Neural crest cell (in vitro differentiated cells): ENCODE results near the gene MAP4K1. TPM values are rescaled to one million over a fixed set of nuclear protein-coding genes. Genes with fewer than 3 reads are reported as not detected.
A peak's percentile ranks its signal among the peaks of the same experiment; 100 is the strongest.
"Not testable (repeated sequence)": the region's sequence is repeated elsewhere in the genome, so short reads cannot be mapped to it uniquely, and the experiment has no call there.

Source experiments
- DNase-seq: peaks from one replicate; pipeline ENCODE4 v3.0.0; 2021; ENCODE audit warnings: low read depth, mixed read lengths, low spot score
- H3K27ac Mint-ChIP-seq: one replicate; pipeline ENCODE4 v1.8.0; 2021; ENCODE audit warnings: mild to moderate bottlenecking, mixed read lengths; ENCODE audit not compliant: unreplicated experiment
- H3K27me3 Mint-ChIP-seq: 2 replicates; pipeline ENCODE4 v1.8.0; 2021; ENCODE audit warnings: low read depth, mild to moderate bottlenecking, mixed read lengths
- H3K36me3 Mint-ChIP-seq: 2 replicates; pipeline ENCODE4 v1.8.0; 2021; ENCODE audit warnings: low read depth, mild to moderate bottlenecking, mixed read lengths
- H3K4me1 Mint-ChIP-seq: 2 replicates; pipeline ENCODE4 v1.8.0; 2021; ENCODE audit warnings: mixed read lengths
- H3K4me3 Mint-ChIP-seq: one replicate; pipeline ENCODE4 v1.8.0; 2021; ENCODE audit warnings: mild to moderate bottlenecking, mixed read lengths
- H3K9me3 Mint-ChIP-seq: 2 replicates; pipeline ENCODE4 v1.8.0; 2021; ENCODE audit warnings: mixed read lengths
- total RNA-seq: library from RNA; stranded (reverse); gene quantifications from 2 replicates; pipeline ENCODE4 v1.2.1, GENCODE V29; 2021
- TF ChIP-seq, protein P1 (sequence below): fragments of 200-600 bp; sonication (generic); conservative IDR thresholded peaks from 2 replicates; pipeline ENCODE4 v1.5.0; 2021; ENCODE audit warnings: antibody characterized with exemption, mild to moderate bottlenecking

The MAP4K1 gene
- total RNA-seq, 1 donor from 2014 or later: 3.4 TPM

DNA sequence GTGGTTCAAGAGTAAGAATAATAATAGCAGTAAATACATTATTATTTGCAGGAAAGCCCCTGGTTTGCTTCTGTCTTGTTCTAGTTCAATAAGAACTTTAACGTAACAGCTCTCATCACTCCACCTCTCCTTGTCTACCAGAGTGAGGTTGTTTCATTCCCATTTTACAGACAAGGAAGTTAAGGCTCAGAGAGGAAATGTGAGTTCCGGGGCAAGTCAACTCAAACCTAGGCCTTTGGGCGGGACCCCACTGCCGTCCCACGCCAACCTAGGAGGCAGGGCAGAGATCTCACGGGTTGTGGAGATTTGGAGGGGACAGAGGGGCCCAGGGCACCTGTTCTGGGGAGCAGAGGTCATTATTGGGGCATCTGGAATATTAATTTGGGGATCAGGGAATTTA lies 1.5 kb downstream of the MAP4K1 start:
- H3K27ac Mint-ChIP-seq: no peak overlapping the region
- no peaks in the 10 kb centered on the region for H3K27me3 Mint-ChIP-seq
- no peak for DNase-seq
- peaks cover 20% of the 10 kb centered on the region for H3K4me1 Mint-ChIP-seq
- peaks cover 4% of the 10 kb centered on the region for H3K36me3 Mint-ChIP-seq
- H3K9me3 Mint-ChIP-seq: no peaks in the 10 kb centered on the region
- peak overlapping the region; percentile 81 for H3K4me3 Mint-ChIP-seq
- TF ChIP-seq, protein P1, sequence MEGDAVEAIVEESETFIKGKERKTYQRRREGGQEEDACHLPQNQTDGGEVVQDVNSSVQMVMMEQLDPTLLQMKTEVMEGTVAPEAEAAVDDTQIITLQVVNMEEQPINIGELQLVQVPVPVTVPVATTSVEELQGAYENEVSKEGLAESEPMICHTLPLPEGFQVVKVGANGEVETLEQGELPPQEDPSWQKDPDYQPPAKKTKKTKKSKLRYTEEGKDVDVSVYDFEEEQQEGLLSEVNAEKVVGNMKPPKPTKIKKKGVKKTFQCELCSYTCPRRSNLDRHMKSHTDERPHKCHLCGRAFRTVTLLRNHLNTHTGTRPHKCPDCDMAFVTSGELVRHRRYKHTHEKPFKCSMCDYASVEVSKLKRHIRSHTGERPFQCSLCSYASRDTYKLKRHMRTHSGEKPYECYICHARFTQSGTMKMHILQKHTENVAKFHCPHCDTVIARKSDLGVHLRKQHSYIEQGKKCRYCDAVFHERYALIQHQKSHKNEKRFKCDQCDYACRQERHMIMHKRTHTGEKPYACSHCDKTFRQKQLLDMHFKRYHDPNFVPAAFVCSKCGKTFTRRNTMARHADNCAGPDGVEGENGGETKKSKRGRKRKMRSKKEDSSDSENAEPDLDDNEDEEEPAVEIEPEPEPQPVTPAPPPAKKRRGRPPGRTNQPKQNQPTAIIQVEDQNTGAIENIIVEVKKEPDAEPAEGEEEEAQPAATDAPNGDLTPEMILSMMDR: no peak

DNA sequence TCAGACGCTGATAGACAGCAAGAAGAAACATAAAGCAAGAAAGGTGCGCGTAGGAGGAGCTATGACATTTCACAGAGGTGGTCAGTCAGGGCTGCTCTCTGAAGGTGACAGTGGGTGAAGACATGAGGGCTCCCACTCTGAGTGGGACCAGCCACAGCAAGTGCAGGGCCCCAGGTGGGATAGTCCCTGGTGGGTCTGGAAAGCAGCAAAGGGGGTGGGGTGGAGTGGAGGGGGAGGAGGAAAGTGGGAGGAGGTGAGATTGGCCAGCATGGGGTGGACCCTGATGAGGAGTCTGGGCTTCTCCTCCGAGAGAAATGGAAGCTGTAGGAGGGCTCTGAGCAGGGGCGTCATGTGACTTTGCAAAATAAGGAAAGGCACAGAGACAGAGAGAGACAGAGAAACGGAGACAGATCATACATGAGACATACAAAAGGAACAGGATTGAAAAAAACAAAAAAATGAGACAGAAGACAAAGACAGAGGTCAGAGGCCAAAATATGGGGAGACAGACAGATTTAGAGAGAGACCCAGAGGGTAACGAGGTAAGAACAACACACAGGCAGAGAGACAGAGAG lies 2.7 kb downstream of the MAP4K1 start:
- H3K36me3 Mint-ChIP-seq: peaks cover 4% of the 10 kb centered on the region
- no peak overlapping the region for H3K27ac Mint-ChIP-seq
- peak overlapping the region; percentile 17 for H3K4me3 Mint-ChIP-seq
- H3K9me3 Mint-ChIP-seq: no peaks in the 10 kb centered on the region
- no peak for DNase-seq
- H3K27me3 Mint-ChIP-seq: no peaks in the 10 kb centered on the region
- peaks cover 20% of the 10 kb centered on the region for H3K4me1 Mint-ChIP-seq
- TF ChIP-seq, protein P1: no peak

DNA sequence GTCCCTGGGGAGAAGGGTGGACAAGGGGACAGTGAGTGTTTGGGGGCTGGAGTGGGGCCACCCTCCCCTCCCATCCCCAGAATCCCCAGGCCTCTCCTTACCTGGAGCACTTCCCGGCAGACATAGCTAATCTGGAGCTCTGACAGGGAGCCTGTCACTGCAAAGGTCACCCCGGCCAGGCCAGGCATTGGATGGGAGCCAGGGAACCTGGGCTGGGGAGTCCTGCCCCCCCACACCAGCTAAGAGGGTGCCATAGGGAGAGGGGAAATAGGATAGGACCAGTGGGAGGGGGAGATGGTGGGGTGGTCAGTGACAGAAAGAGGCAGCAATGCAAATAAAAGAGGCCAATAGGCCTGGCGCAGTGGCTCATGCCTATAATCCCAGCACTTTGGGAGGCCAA lies 3.5 kb downstream of the MAP4K1 start:
- Mint-ChIP-seq H3K4me1 (peaks cover 14% of the 10 kb centered on the region), H3K9me3 (no peaks in the 10 kb centered on the region), H3K4me3 (no peak overlapping the region), H3K27me3 (no peaks in the 10 kb centered on the region), H3K27ac (no peak overlapping the region), H3K36me3 (peaks cover 4% of the 10 kb centered on the region)
- no peak for DNase-seq
- TF ChIP-seq, protein P1: no peak

DNA sequence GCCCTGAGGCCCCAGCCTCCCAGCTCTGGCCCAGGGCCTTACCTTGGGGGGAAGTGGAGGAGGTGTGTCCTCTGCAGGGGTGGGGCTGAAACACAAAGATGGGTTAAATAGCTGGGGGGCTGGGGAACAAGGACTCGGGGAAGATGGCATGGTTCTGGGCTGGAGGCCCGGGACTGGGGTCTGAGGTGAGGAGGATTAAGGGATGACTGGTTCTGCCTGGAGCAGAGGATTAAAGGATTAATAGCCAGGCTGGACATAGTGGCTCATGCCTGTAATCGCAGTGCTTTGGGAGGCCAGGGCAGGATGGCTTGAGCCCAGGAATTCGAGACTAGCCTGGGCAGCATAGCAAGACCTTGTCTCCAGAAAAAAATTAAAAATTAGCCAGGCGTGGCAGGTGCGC lies 11.6 kb downstream of the MAP4K1 start:
- TF ChIP-seq, protein P1: no peak
- H3K4me3 Mint-ChIP-seq: no peak overlapping the region
- H3K36me3 Mint-ChIP-seq: no peaks in the 10 kb centered on the region
- H3K4me1 Mint-ChIP-seq: no peaks in the 10 kb centered on the region
- DNase-seq: no peak
- H3K27ac Mint-ChIP-seq: no peak overlapping the region
- no peaks in the 10 kb centered on the region for H3K27me3 Mint-ChIP-seq
- H3K9me3 Mint-ChIP-seq: no peaks in the 10 kb centered on the region

DNA sequence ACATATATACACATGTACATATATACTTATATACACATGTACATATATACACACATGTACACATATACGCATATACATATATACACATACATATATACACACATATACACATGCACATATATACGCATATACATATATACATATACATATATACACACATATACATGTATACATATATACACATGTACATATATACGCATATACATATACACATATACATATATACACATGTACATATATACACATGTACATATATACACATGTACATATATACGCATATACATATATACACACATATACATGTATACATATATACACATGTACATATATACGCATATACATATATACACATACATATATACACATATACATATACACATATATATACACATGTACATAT lies 14.9 kb downstream of the MAP4K1 start:
- not testable (repeated sequence) for H3K36me3 Mint-ChIP-seq, H3K4me3 Mint-ChIP-seq, DNase-seq, H3K4me1 Mint-ChIP-seq, H3K9me3 Mint-ChIP-seq, H3K27me3 Mint-ChIP-seq, H3K27ac Mint-ChIP-seq

DNA sequence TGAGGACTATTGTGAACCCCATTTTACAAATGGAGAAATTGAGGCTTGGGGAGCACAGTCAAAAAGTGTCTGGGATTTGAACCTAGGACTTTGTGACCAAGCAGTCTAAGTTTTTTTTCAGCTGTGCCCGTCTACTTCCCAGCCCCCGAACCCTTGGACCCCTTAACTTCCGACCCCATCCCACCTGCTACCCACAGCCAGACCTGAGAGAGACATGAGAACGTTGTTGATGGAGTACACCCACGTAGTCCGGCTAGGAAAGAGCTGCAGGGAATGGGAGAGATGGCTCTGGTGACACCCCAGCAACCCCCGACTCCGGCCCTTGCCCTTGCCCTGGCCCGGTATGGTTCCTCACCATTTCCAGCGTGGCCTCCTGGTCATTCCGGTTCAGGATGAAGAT lies 18.0 kb downstream of the MAP4K1 start:
- H3K4me1 Mint-ChIP-seq: peaks cover 4% of the 10 kb centered on the region
- H3K27me3 Mint-ChIP-seq: peaks cover 16% of the 10 kb centered on the region
- no peak overlapping the region for H3K4me3 Mint-ChIP-seq
- no peak for DNase-seq
- TF ChIP-seq, protein P1: no peak
- no peaks in the 10 kb centered on the region for H3K36me3 Mint-ChIP-seq
- no peak overlapping the region for H3K27ac Mint-ChIP-seq
- no peaks in the 10 kb centered on the region for H3K9me3 Mint-ChIP-seq
